Type B pancreatic cell (in vitro differentiated cells): ENCODE measurements around the gene TCF12. TPM values are rescaled to one million over a fixed set of nuclear protein-coding genes. Genes with fewer than 3 reads are reported as not detected.

ENCODE experiments used
- DNase-seq: peaks from one replicate; pipeline ENCODE4 v3.0.0; 2021; ENCODE audit warnings: mixed read lengths; ENCODE audit not compliant: unreplicated experiment; ENCODE audit errors: extremely low spot score
- H3K27ac Mint-ChIP-seq: 2 replicates; pipeline ENCODE4 v1.8.0; 2021; ENCODE audit warnings: mild to moderate bottlenecking, mixed read lengths
- H3K27me3 Mint-ChIP-seq: 2 replicates; pipeline ENCODE4 v1.8.0; 2021; ENCODE audit warnings: mixed read lengths
- H3K36me3 Mint-ChIP-seq: 2 replicates; pipeline ENCODE4 v1.8.0; 2021; ENCODE audit warnings: mixed read lengths
- H3K4me1 Mint-ChIP-seq: one replicate; pipeline ENCODE4 v1.8.0; 2021; ENCODE audit warnings: mixed read lengths; ENCODE audit not compliant: unreplicated experiment
- H3K4me3 Mint-ChIP-seq: 2 replicates; pipeline ENCODE4 v1.8.0; 2021; ENCODE audit warnings: mild to moderate bottlenecking, mixed read lengths
- H3K9me3 Mint-ChIP-seq: 2 replicates; pipeline ENCODE4 v1.8.0; 2021; ENCODE audit warnings: mixed read lengths
- total RNA-seq: library from RNA; stranded (reverse); gene quantifications from 2 replicates; pipeline ENCODE4 v1.2.1, GENCODE V29; 2021; ENCODE audit warnings: low replicate concordance
- TF ChIP-seq, protein P1 (sequence below): fragments of 200-600 bp; sonication (generic); conservative IDR thresholded peaks from 2 replicates; pipeline ENCODE4 v1.5.0; 2021; ENCODE audit warnings: antibody characterized with exemption, mild to moderate bottlenecking

The TCF12 gene
- total RNA-seq, 1 donor from 2014 or later = 153 TPM

DNA sequence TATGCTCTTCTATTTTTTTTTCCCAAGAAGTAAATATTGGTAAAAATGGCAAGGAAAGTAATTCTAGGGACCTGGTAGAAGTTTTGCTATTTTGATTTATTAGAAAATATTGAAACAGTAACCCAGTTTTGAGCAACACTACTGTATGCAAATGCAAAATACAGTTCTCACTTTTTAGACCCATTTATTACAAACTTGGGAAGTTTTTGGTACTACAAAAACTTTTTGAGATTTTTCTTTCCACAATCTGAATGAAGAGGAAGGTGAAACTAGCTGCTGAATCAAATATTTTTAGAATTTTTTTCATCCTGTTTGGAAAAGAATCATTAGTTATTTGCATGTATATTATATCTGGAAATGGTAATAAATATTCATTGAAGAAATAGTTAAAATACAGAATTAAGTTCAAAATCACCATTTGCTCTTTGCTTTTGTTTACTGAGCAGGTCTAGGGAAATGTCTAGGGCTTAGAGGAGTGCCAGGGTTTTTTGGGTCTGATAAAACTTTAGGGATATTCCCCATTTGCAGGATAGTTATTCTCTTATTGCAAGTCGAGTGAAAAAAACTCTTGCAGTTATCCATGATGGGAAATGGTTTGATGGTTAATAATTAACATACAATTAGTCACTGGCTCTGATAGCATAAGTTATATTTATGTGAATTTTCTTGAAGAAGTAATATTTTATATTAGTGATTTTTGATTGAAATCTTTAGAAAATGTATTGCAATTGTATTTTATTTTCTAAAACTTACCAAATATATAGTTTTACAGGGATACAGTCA, 47.0 kb downstream of the TCF12 start:
- peaks cover 41% of the 10 kb centered on the region for H3K4me1 Mint-ChIP-seq
- H3K9me3 Mint-ChIP-seq = no peaks in the 10 kb centered on the region
- H3K27ac Mint-ChIP-seq = no peak overlapping the region
- H3K4me3 Mint-ChIP-seq = no peak overlapping the region
- no peak for DNase-seq
- no peaks in the 10 kb centered on the region for H3K27me3 Mint-ChIP-seq
- peaks cover 4% of the 10 kb centered on the region for H3K36me3 Mint-ChIP-seq
- TF ChIP-seq, protein P1, sequence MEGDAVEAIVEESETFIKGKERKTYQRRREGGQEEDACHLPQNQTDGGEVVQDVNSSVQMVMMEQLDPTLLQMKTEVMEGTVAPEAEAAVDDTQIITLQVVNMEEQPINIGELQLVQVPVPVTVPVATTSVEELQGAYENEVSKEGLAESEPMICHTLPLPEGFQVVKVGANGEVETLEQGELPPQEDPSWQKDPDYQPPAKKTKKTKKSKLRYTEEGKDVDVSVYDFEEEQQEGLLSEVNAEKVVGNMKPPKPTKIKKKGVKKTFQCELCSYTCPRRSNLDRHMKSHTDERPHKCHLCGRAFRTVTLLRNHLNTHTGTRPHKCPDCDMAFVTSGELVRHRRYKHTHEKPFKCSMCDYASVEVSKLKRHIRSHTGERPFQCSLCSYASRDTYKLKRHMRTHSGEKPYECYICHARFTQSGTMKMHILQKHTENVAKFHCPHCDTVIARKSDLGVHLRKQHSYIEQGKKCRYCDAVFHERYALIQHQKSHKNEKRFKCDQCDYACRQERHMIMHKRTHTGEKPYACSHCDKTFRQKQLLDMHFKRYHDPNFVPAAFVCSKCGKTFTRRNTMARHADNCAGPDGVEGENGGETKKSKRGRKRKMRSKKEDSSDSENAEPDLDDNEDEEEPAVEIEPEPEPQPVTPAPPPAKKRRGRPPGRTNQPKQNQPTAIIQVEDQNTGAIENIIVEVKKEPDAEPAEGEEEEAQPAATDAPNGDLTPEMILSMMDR = no peak

DNA sequence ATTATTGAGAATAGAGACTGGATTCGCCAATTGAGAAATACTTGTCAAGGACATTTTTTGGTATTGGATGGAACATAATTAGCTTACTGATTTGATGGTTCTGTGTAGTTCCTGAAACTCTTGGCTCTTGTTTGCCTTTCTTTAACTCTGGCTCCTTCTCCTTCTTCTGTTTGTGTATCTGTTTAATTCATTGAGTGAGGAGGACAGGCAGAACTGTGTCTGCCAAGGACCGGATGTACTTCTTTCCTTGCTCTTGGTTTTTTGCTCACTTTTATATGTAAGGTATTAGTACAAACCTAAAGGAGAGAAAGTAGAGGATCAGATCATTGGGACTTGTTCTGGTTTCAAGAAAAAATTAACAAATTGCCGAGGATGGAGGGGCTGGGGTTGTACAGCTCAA, 48.9 kb downstream of the TCF12 start:
- no peak for DNase-seq
- Mint-ChIP-seq H3K27me3 (no peaks in the 10 kb centered on the region), H3K36me3 (peaks cover 2% of the 10 kb centered on the region), H3K9me3 (no peaks in the 10 kb centered on the region), H3K4me3 (no peak overlapping the region), H3K4me1 (peaks cover 44% of the 10 kb centered on the region), H3K27ac (no peak overlapping the region)
- TF ChIP-seq, protein P1 = no peak

DNA sequence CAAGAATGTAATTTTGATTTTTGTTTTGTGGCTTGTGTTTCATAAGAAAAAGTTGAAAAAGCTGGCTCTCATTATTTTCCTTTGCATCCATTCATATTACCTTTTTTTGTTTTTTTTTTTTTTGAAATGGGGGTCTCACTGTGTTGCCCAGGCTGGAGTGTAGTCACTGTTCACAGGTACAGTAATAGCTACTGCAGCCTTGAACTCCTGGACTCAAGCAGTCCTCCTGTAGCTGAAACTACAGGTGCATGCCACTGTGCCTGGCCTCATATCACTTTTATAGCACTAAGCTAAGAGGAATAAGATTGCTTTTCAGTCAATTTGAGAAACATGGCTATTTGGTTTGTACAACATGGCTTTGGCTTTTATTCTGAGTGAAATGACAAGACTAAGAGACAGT, 49.8 kb downstream of the TCF12 start:
- TF ChIP-seq, protein P1 = no peak
- Mint-ChIP-seq H3K4me1 (peaks cover 43% of the 10 kb centered on the region), H3K27me3 (no peaks in the 10 kb centered on the region), H3K27ac (peak overlapping the region; percentile 68), H3K9me3 (no peaks in the 10 kb centered on the region), H3K4me3 (no peak overlapping the region), H3K36me3 (no peaks in the 10 kb centered on the region)
- DNase-seq = no peak

DNA sequence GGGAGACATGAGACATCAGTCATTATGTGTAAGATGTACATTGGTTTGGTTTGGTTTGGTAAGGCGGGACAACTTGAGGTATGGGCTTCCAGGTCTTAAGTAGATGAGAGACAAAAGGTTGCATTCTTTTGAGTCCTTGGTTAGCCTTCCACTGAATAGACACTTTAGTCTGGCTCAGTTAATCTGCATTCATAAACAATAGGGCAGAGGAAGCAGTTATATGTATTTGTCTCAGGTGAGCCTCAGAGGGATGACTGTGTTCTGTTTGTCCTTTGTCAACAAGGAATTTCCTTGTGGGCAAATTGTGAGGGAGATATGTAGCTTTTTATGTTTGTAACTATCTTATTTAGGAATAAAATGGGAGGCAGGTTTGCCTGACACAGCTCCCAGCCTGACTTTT, 50.4 kb downstream of the TCF12 start:
- Mint-ChIP-seq H3K27ac (peak overlapping the region; percentile 68), H3K27me3 (no peaks in the 10 kb centered on the region)

DNA sequence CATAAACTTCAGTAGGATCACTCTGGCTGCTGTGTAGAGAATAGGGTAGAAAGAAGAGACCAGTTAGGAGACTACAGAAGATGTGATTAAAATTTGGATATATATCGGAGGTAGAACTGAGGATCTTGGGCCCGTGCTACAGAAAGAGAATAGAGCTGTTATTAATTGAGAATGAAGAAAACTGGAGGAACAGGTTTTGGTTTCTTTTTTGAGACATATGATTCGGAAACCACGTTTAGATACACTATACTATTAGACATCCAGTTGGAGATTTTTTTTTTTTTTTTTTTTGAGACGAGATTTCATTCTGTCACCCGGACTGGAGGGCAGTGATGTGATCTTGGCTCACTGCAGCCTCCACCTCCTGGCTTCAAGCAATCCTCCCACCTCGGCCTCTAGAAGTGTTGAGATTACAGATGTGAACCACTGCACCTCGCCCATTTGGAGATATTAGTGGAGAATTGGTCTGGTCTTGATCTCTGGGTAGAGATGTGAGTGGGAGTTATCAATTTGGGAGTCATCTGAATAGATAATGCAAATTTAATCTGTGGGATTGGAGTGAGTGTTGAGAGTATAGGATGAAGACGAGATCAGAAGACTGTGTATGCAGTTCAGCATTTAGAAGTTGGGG, 50.9 kb downstream of the TCF12 start:
- no peak for DNase-seq
- Mint-ChIP-seq H3K36me3 (no peaks in the 10 kb centered on the region), H3K27ac (peak overlapping the region; percentile 68), H3K9me3 (no peaks in the 10 kb centered on the region), H3K27me3 (no peaks in the 10 kb centered on the region), H3K4me1 (peaks cover 37% of the 10 kb centered on the region), H3K4me3 (peak overlapping the region; percentile 30)
- TF ChIP-seq, protein P1 = no peak

More for the DNA sequence above, 50.4 kb downstream of the TCF12 start:
- Mint-ChIP-seq H3K36me3 (no peaks in the 10 kb centered on the region), H3K4me3 (peak overlapping the region; percentile 30), H3K4me1 (peaks cover 42% of the 10 kb centered on the region), H3K9me3 (no peaks in the 10 kb centered on the region)
- TF ChIP-seq, protein P1 = no peak
- no peak for DNase-seq
